DMS 273 treated with DMSO at 0.1 percent for 48 hours (cell line): ENCODE measurements around the gene TCHP.
"Not testable (repeated sequence)": the region's sequence is repeated elsewhere in the genome, so short reads cannot be mapped to it uniquely, and the experiment has no call there.

ENCODE experiments used
- DNase-seq: peaks from one replicate; lab custom pipeline; 2025; lab: John Stamatoyannopoulos, UW

Gene TCHP

DNA sequence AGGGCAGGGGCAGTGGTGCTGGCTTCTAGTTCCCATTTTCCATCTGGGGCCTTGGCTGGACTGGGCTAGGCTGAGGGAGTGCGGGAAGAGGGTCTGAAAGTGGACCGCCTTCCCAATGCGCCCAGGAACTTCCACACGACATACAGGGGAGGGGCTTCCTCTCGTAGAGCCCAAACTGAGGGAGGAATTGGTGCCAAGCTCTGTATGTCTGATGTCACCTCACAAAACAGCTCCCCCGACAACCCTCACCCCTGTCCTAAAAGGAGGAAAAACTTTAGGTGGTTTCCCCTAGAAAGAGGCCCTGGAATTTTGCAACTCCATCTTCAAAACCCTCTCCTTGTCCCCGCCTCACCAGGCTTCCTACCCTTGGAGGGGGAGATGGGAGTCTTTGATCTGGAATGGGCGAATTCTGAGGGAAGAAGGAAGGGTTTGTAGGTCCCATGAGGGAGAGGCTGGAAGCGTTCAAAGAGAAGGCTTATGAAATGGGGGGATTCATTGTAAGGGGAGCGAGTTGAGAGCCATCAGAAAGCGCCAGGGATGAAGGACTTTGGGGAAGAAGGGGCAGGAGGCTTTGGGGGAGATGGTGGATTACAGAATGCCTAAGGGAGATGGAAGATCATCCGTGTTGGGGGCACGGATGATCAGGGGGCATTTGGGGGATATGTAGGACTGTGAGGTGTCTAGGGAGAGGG, 20.6 kb upstream of the TCHP start:
- no peak for DNase-seq

DNA sequence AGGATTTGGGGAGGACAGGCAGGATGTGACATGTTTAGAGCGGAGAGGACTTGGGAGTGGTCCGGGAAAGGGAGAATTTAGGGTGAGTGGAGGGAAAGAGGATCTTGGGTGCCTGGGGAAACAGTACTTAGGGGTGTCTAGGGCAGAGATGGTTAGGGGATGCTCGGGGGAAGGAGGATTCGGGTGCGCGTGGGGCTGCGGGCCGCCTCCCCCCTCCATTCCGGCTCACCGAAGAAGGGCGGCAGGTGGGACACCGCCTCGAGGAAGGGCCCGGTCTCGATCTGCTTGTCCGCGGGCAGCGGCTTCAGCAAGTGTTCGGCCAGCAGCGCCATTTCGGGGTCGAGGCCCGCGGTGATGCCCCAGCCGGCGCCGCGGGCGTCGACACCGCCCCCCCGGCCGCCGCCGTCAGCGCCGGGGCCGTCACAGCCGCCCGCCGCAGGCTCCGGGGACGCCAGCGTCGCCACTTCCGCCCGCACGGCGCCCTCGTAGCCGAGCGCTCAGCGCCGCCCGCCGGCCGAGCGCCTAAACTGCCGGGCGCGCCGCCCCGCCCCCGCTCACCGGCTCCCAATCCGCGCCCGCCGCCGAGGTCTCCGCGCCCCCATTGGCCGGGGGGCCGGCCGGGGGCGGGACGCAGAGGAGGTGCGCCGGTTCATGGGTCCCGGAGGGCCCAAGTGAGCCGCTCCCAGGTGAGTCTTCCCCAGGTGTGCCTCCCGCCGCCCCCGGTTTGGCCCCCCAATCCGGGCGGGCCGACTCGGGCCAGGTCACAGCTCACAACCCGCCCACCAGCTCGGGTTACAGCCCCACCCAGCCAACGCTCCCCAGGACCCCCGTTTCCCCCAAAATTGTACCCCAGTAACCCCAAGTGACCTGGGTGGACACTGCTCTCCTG, 19.8 kb upstream of the TCHP start, which contains the start of gene GLTP:
Gene GLTP (minus strand): TSS at position 499 of the 889 bp plus-strand sequence. CDS start 167 bp downstream, at position 332.
- no peak for DNase-seq

DNA sequence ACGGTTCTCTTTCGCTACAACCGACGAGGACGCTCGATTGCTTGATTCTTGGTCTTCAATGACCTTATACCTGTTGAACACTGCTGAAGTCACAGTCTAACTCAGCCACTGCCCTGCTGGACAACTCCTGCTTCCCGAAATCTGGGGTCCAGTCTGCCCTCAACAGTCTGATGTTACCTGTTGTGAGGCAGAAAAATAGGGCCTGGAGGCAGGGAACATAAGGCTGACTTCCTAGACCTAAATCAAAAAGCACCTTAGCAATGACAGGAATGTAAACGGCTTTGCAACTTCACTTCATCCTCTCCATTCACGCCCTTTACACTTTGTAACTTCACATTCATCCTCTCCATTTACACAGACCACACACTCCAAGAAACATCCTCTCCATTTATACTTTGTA, 19.1 kb upstream of the TCHP start:
- DNase-seq = no peak

DNA sequence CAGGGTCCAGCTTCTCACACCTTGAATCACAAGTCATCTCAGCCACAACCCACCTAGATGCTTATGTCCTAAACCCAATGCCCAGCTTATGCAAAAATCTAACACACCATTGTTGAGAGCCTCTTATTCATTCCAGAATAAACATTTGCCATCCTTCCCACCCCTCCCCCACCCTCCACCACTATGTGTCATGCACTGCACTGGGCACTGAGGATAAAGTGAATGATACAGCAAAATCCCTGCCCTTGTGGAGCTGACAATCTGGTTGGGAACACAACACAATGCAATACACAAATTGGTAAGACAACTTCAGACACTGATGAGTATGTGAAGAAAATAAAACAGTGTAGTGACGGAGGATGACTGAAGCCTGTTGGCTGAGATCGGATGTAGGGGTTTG, 18.3 kb upstream of the TCHP start:
- no peak for DNase-seq

DNA sequence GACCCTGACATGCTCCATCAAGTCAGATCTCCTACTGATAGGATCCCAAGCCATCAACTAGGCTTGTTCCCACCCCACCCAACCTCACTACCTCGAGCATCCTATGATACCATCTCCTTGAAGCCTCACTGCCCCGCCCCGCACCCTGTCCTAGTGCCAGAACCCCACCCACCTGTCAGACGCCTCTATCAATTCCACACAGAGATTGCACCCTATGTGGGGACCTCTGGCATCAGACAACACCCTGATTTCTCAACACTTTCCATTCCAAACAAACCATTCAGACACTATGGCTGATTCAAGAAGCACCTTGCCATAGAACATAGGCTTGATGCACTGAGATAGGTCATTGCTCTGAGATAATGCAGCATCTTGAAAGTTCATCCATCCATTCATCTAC, 16.6 kb upstream of the TCHP start:
- no peak for DNase-seq

DNA sequence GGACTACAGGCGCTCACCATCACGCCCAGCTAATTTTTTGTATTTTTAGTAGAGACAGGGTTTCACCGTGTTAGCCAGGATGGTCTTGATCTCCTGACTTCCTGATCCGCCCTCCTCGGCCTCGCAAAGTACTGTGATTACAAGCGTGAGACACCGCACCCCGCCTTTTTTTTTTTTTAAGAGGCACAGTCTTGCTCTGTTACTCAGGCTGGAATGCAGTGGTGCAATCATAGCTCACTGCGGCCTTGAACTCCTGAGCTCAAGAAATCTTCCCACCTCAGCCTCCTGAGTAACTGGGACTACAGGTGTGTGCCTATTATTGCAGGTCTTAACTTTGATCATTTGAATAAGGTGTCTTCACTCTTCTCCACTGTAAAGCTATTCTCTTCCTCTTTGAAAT, 14.5 kb upstream of the TCHP start:
- no peak for DNase-seq

DNA sequence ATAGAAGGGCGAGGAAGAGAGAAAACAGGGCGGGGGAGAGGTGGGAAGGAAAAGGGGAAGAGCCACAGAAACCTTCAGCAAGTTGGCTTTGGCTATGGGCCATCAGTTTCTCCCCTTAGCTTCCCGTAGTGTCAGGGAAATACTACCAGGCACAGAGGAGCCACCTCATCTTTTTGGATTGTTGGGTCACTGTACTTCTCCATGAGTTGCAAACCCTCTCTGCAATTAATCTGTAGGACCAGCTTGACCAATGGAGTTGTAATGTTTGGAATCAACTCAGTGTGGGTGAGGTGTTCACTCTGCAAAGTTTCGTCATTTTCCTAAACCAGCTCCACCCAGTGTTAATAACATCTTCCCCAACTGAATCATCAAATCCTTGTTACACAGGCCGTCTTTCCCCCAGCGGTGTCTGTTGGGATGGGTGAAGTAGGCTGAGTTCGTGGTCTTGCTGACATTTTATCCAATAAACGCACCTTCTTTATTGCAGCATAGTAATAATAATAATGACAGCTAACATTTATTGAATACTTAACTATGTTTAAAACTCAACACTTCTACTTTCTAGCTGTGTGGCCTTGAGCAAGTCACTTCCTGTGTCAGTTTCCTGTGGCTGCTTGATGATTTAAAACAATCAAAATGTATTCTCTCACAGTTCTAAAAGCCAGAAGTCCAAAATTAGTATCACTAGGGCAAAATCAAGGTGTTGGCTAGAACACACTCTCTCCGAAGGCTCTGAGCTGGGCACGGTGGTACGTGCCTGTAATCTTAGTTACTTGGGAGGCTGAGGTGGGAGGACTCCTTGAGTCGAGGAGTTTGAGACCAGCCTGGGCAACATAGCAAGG, 11.7 kb upstream of the TCHP start:
- DNase-seq = no peak

DNA sequence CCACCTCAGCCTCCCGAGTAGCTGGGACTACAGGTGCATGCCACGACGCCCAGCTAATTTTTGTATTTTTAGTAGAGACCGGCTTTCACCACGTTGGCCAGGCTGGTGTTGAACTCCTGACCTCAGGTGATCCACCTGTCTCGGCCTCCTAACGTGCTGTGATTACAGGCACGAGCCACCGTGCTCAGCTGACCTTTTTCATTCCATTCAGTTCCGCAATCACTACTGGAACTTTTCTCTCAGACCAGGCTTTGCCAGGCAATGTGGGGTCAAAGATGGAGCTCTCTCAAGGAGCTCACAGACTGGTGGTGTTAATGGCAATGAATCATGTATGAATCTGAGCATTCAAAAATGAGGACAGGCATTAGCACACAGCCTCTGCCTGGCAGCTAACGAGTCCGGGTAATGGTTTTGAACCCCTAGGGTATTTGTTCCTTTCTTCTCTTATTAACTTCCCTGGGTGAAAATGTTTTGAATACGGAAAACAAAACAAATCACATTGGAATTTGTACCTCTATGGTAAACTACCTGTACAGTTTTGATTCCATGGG, 9.4 kb upstream of the TCHP start:
- no peak for DNase-seq

DNA sequence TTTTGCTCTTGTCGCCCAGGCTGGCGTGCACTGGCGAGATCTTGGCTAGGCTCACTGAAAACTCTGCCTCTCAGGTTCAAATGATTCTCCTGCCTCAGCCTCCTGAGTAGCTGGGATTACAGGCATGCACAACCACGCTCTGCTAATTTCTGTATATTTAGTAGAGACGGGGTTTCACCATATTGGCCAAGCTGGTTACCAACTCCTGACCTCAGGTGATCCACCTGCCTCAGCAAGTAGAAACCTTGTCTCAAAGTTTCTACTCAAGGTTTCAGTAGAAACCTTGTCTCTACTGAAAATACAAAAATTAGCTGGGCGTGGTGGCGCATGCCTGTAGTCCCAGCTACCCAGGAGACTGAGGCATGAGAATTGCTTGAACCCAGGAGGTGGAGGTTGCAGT, 8.3 kb upstream of the TCHP start:
- not testable (repeated sequence) for DNase-seq

DNA sequence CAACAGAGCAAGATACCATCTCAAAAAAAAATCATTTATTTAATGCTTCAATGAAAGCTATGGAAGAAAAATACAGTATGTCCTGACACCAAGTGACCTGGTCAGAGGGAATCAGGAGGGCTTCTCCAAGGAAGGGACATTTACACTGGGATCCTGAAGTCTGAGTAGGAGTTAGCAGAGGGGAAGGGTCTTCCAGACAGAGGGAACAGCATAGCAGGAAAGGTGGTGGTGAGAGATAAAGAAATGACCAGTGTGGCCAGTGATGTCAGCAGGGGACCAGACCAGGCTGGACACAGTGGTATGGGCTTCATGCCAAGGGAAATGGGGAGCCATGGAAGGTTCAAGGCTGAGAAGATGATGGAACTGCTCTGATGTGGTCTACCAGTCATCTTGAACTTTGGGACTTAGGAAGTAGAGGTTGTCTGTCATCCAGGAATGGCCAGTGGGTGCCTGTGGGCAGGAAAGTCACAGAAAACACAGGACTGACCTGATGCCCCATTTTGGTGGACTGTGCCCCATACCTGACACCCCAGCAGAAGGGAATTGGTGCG, 7.8 kb upstream of the TCHP start:
- DNase-seq = no peak

DNA sequence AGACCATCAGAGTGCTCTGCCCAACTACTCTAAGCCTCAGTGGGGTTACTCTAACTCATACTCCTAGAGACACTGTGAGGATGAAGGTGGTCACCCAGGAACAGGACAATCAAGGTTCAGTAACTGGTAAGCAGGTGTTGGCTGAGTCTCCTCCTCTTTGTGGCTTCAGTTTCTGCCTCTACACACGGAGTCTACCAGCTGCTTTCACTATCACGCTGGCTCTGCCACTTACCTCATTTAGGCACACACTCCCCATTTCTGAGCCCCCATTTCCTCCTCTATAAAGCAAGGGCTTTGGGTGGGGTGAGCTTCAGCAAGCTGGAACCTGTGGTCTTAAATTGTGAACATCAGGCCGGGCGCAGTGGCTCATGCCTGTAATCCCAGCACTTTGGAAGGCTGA, 7.3 kb upstream of the TCHP start:
- no peak for DNase-seq

DNA sequence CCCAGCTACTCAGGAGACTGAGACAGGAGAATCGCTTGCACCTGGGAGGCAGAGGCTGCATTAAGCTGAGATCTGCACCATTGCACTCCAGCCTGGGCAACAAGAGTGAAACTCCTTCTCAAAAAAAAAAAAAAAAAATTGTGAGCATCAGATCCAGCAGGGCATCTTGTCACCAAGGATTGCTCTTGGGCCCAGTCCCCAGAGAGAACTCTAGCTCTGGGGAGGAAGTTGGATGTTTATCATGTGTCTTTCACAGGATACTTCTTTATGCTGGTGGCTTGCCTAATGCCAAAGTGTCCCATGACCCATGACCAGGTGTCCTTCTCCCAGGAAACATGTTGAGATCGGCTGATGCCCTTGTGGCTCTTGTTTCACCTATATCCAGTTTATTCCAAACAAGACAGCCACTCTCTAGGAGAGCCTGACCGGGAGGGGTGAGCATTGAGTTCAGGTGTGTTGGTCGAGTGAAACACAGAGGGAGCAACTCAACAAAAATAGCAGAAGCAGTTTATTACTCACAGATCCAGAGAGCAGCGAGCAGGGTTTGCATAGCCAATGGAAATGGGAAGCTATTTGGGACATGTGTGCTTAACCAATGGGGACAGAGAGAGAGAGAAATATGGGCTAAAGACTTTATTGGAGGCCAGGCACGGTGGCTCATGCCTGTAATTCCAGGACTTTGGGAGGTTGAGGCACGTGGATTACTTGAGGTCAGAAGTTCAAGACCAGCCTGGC, 6.6 kb upstream of the TCHP start:
- no peak for DNase-seq

DNA sequence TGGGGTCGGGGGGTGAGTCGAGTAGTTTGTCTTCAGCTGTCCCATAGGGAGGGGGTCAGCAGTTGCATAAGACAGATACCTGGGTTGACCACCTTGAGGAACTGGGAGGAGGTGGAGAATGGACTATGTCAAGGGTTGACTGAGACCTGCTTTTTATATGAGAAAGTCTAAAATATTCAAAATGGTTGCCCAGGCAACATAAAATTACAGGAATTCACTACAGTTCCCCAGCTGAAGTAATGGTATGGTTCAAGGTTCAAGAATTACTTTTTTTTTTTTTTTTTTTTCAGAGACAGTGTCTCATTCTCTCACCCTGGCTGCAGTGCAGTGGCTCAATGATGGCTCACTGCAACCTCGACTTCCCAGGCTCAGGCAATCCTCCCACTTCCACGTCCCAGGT, 5.1 kb upstream of the TCHP start:
- no peak for DNase-seq

DNA sequence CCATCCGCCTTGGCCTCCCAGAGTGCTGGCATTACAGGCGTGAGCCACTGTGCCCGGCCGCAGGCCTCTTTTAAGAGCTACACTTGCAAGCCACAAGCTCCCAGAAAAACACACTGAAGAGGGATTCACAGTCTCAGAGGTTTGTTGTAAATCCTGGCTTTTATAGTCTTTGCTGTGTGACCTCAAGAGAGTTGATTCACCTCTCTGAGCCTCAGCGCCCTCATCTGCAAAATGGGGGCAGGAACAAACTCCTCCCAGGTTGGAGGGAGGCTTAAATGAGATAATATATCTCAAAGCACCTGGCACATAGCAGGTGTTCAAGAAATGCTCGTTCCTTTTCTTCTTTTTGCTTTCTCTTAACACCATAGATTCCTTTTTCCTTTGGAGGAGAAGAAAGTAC, 3.9 kb upstream of the TCHP start:
- DNase-seq = no peak

DNA sequence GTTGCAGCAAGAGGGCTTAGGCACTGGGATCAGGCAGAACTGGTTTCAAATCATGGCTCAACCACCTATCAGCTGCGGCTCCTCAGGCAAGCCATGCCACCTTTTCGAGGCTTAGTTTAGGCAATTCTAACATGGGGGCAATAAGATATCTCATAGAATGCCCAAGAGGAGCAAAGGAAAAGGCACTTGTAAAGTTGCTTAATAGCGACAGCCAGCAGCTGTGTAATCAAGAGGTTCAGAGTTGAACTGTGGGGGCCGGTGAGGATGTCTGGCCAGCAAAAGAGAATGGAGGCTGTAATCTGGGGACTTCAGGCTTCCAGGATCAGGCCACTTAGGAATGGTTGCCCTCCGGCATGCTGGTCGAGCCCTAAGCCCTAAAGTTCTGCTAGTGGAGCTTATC, 3.0 kb upstream of the TCHP start:
- no peak for DNase-seq

DNA sequence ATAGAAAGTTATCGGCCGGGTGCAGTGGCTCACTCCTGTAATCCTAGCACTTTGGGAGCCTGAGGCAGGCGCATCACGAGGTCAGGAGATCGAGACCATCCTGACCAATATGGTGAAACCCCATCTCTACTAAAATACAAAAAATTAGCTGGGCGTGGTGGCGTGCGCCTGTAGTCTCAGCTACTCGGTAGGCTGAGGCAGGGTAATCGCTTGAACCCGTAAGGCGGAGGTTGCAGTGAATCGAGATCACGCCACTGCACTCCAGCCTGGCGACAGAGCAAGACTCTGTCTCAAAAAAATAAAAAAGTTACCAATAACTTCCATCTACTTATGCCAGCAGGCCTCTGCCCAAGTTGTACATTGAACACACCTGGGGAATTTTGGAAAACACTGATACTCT, 729 bp upstream of the TCHP start:
- not testable (repeated sequence) for DNase-seq

DNA sequence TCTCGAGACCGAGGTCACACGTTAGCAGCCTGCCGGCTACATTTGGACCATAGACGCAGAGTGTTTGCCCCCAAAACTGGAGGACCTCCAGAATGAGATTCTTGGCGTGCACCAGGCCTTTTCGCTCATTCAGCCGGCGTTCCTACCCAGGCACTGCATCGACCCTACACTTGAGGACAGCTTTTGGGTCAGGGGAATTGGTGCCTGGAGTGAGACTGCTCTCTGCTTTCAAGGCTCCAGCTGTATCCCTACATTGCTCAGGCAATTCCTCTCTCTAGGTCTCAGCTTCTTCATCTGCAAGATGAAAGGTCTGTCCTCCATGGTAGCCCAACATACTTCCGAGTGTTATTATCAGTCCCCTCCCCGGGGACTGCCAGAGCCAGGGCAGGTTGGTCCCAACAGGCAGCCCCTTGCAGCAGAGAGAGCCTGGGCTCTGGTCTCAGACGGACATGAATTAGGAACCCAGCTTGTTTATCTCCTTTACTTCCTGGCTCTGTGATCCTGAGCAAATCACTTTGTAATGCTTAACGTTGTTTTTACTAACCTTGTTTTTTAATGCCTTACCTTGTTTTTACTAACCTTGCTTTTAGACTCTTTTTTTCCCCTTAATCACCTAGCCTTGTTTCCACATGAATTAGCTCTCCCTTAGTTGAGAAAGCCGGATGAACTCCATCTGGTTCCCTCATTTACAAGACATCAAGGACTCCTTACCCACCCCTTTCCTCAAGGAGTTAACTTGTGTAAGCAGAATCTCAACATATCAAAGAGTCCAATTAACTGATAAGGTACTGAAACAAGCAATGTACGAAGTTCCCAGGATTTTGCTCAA, 892 bp downstream of the TCHP start:
- no peak for DNase-seq

DNA sequence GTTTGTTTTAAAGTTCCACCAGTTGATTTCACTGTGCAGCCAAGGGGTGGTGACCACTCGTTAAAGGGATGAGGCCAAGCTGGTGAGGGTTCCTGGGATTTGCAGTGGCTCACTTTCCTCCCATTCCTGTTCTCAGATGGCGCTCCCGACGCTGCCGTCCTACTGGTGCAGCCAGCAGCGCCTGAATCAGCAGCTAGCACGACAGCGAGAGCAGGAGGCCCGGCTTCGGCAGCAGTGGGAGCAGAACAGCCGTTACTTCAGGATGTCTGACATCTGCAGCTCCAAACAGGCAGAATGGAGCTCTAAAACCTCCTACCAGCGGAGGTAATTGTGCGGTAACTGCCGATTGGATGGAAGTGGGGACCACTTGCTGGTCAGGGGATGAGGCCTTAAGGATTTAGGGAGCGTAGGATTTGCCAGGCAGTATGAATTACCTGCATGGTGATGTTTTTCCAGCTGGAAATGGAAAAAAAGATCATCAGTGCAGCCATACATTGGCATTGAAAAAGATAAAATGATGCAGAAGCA, 2.9 kb downstream of the TCHP start:
- DNase-seq = no peak

DNA sequence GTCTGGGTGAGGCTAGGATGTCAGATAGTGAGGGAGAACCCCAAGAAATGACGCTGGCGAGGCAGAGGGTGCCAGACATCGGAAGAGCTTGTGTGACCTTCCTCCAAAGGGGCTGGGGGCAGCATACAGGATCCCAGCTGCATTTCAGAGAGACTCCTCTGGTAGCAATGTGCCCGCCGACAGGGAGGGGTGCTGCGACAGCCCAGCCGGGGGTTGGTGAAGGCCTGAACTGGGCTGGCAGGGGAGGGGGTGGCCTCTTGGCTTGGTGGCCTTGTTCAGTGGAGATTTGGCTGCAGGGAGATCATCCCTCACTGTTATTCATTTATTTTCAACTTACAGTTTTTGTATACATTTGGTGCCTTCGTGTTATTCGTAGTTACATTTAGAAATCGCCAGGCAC, 5.2 kb downstream of the TCHP start:
- no peak for DNase-seq
